ENCODE data around the gene PAX2. TPM values are rescaled to one million over a fixed set of nuclear protein-coding genes. Genes with fewer than 3 reads are reported as not detected.

PAX2 gene
- total RNA-seq, 1 experiment from 2014 or later: not detected

GRCh38 chr10:100792574-100792973 lies 47.2 kb downstream of the PAX2 start:
- Histone ChIP-seq H3K23me2 (ENCODE audit: insufficient read length, low read depth, low read length, poor library complexity, severe bottlenecking) (no peaks in the 10 kb centered on the region), H4K8ac (replicated peaks; ENCODE audit: insufficient read length, low read depth, low read length) (no peak overlapping the region), H3K9ac (ENCODE audit: extremely low read depth, insufficient read length, low read length) (no peak overlapping the region), H3K14ac (ENCODE audit: insufficient read depth, low read length) (no peak overlapping the region), H3K4ac (ENCODE audit: low read depth, low read length) (no peak overlapping the region), H3K4me2 (ENCODE audit: insufficient read depth, insufficient read length, low read length) (no peak overlapping the region), H2AK5ac (ENCODE audit: insufficient read length, low read length) (no peak overlapping the region), H4K5ac (ENCODE audit: insufficient read length, low read depth, low read length) (no peak overlapping the region), H3K56ac (ENCODE audit: insufficient read length, low read depth, low read length) (no peak overlapping the region), H3K18ac (ENCODE audit: insufficient read length, low read depth, low read length) (no peak overlapping the region), H2BK120ac (ENCODE audit: low read depth, low read length, poor library complexity, severe bottlenecking) (no peak overlapping the region), H2BK12ac (ENCODE audit: insufficient read length, low read depth, low read length) (no peak overlapping the region), H3K23ac (ENCODE audit: insufficient read length, low read depth, low read length) (no peak overlapping the region), H2BK20ac (ENCODE audit: low read depth, low read length, poor library complexity, severe bottlenecking) (no peak overlapping the region), H4K20me1 (ENCODE audit: control insufficient read depth, insufficient read depth, insufficient read length) (no peaks in the 10 kb centered on the region), H3K27ac (ENCODE audit: insufficient read length, low read depth, low read length) (no peak overlapping the region), H3K9me3 (ENCODE audit: control insufficient read depth, low read depth, low read length) (no peaks in the 10 kb centered on the region), H2BK5ac (ENCODE audit: insufficient read length, low read length) (no peak overlapping the region), H3K79me1 (ENCODE audit: insufficient read depth, low read depth, low read length, poor library complexity, severe bottlenecking) (no peaks in the 10 kb centered on the region), H2BK15ac (ENCODE audit: low read depth, low read length) (no peak overlapping the region), H4K91ac (ENCODE audit: insufficient read length, low read depth, low read length) (no peak overlapping the region), H3K4me1 (ENCODE audit: insufficient read depth, low read length) (peaks cover 11% of the 10 kb centered on the region; the same call in 1 of the 2 replicates), H3K79me2 (ENCODE audit: insufficient read depth, low read length) (no peaks in the 10 kb centered on the region), H3K27me3 (ENCODE audit: insufficient read depth, low read length) (no peaks in the 10 kb centered on the region), H3T11ph (ENCODE audit: low read length) (no peak overlapping the region), H2AFZ (ENCODE audit: low read length) (no peak overlapping the region)
- Mint-ChIP-seq H3K27ac (no peak overlapping the region), H3K27me3 (ENCODE audit: low read depth) (peaks cover 68% of the 10 kb centered on the region), H3K4me3 (no peak overlapping the region), H3K9me3 (no peaks in the 10 kb centered on the region), H3K4me1 (peaks cover 31 to 45% of the 10 kb centered on the region in 2 experiments), H3K36me3 (ENCODE audit: insufficient read depth in 1 of 3, low read depth in 3 of 3) (no peaks in the 10 kb centered on the region)
- WGBS (ENCODE audit: extremely low coverage, insufficient read length, low lambda C conversion rate): no CpG with 5 or more reads among the region's 8 CpGs
- no peak for DNase-seq
- no peak for TF ChIP-seq CTCF (conservative IDR thresholded peaks at IDR 0.05)
